SK-N-SH treated with all-trans-retinoic acid at 6 μM for 48 hours (cell line): ENCODE data around the gene FBXL5.

Experiments used
- ATAC-seq: fragments of 200-7000 bp; cut with Tn5 transposase; 3 replicates; pipeline ENCODE4 v1.9.1; 2020; ENCODE audit warnings: mild to moderate bottlenecking, moderate library complexity
- ARNTL ChIP-seq: fragments of 450-650 bp; formaldehyde crosslinking; IDR thresholded peaks from 2 replicates; pipeline ENCODE4 v1.5.0; 2020; ENCODE audit warnings: low read depth, mild to moderate bottlenecking, moderate library complexity, borderline replicate concordance
- BACH2 ChIP-seq: fragments of 250-450 bp; sonication (Bioruptor Pico); IDR thresholded peaks from 2 replicates; pipeline ENCODE4 v1.9.0; 2021; ENCODE audit warnings: mild to moderate bottlenecking, borderline replicate concordance
- CREB5 ChIP-seq: fragments of 250-450 bp; sonication (Bioruptor Pico); IDR thresholded peaks from 2 replicates; pipeline ENCODE4 v1.5.1; 2020; ENCODE audit warnings: low read depth, mild to moderate bottlenecking, moderate library complexity
- CSDC2 ChIP-seq: fragments of 250-450 bp; sonication (Bioruptor Pico); IDR thresholded peaks from 2 replicates; pipeline ENCODE4 v1.5.0; 2020; ENCODE audit warnings: mild to moderate bottlenecking, moderate library complexity
- ESRRG ChIP-seq: fragments of 250-450 bp; sonication (Bioruptor Pico); IDR thresholded peaks from 2 replicates; pipeline ENCODE4 v1.6.1; 2021; ENCODE audit warnings: mild to moderate bottlenecking
- GLIS3 ChIP-seq: fragments of 250-450 bp; sonication (Bioruptor Pico); IDR thresholded peaks from 2 replicates; pipeline ENCODE4 v1.5.0; 2020; ENCODE audit warnings: mild to moderate bottlenecking, moderate library complexity
- OSR1 ChIP-seq: fragments of 250-450 bp; sonication (Bioruptor Pico); IDR thresholded peaks from 2 replicates; pipeline ENCODE4 v1.8.0; 2022; ENCODE audit warnings: moderate library complexity, mild to moderate bottlenecking, inconsistent platforms
- PATZ1 ChIP-seq: fragments of 250-450 bp; sonication (Bioruptor Pico); IDR thresholded peaks from 2 replicates; pipeline ENCODE4 v1.8.0; 2020; ENCODE audit warnings: mild to moderate bottlenecking, moderate library complexity, borderline replicate concordance
- POU6F1 ChIP-seq: fragments of 250-450 bp; sonication (Bioruptor Pico); IDR thresholded peaks from 2 replicates; pipeline ENCODE4 v1.8.0; 2021; ENCODE audit warnings: low read depth, mild to moderate bottlenecking, moderate library complexity, borderline replicate concordance
- RARB ChIP-seq: fragments of 250-450 bp; sonication (Bioruptor Pico); IDR thresholded peaks from 2 replicates; pipeline ENCODE4 v1.8.0; 2021; ENCODE audit warnings: mild to moderate bottlenecking, moderate library complexity
- TCF4 ChIP-seq: fragments of 250-450 bp; sonication (Bioruptor Pico); IDR thresholded peaks from 2 replicates; pipeline ENCODE4 v1.8.0; 2021; ENCODE audit warnings: mild to moderate bottlenecking, moderate library complexity, borderline replicate concordance
- TOX ChIP-seq: fragments of 250-450 bp; sonication (Bioruptor Pico); IDR thresholded peaks from 2 replicates; pipeline ENCODE4 v1.8.0; 2021; ENCODE audit warnings: mild to moderate bottlenecking, moderate library complexity, borderline replicate concordance
- TSHZ2 ChIP-seq: fragments of 250-450 bp; sonication (Bioruptor Pico); IDR thresholded peaks from 2 replicates; pipeline ENCODE4 v1.5.0; 2020; ENCODE audit warnings: mild to moderate bottlenecking, moderate library complexity
- ZC3H10 ChIP-seq: fragments of 250-450 bp; sonication (Bioruptor Pico); IDR thresholded peaks from 2 replicates; pipeline ENCODE4 v1.5.1; 2021; ENCODE audit warnings: mild to moderate bottlenecking, moderate library complexity
- ZFP3 ChIP-seq: fragments of 250-450 bp; sonication (Bioruptor Pico); IDR thresholded peaks from 2 replicates; pipeline ENCODE4 v1.5.0; 2020; ENCODE audit warnings: mild to moderate bottlenecking, moderate library complexity
- ZFP30 ChIP-seq: fragments of 450-650 bp; formaldehyde crosslinking; IDR thresholded peaks from 2 replicates; pipeline ENCODE4 v1.5.0; 2022; ENCODE audit warnings: mild to moderate bottlenecking, moderate library complexity
- ZNF565 ChIP-seq: fragments of 450-650 bp; formaldehyde crosslinking; conservative IDR thresholded peaks from 2 replicates; pipeline ENCODE4 v1.5.0; 2020; ENCODE audit warnings: low read depth, mild to moderate bottlenecking, moderate library complexity
- ZNF70 ChIP-seq: fragments of 450-650 bp; formaldehyde crosslinking; IDR thresholded peaks from 2 replicates; pipeline ENCODE4 v1.5.0; 2020; ENCODE audit warnings: mild to moderate bottlenecking, moderate library complexity
- ZNF8 ChIP-seq: fragments of 450-650 bp; formaldehyde crosslinking; IDR thresholded peaks from 2 replicates; pipeline ENCODE4 v1.5.0; 2020; ENCODE audit warnings: mild to moderate bottlenecking, moderate library complexity

FBXL5 gene

GRCh38 chr4:15649914-15650545, 5.1 kb downstream of the FBXL5 start (continued):
- no peak for TF ChIP-seq POU6F1 (CRISPR knock-in tag)
- TF ChIP-seq OSR1, result no peak
- no peak for TF ChIP-seq PATZ1 (CRISPR knock-in tag)

GRCh38 chr4:15648600-15648999, 6.6 kb downstream of the FBXL5 start:
- no peak for ATAC-seq
- TF ChIP-seq PATZ1 (CRISPR knock-in tag), result no peak

- TF ChIP-seq ZC3H10, result no peak
- TF ChIP-seq ZFP30 (CRISPR knock-in tag), result no peak
- no peak for TF ChIP-seq TCF4
- TF ChIP-seq ARNTL (CRISPR knock-in tag), result no peak
- no peak for TF ChIP-seq ESRRG (CRISPR knock-in tag)
- no peak for TF ChIP-seq POU6F1 (CRISPR knock-in tag)
- TF ChIP-seq TSHZ2 (CRISPR knock-in tag), result no peak
- TF ChIP-seq ZNF565 (CRISPR knock-in tag), result no peak
- no peak for TF ChIP-seq CSDC2 (CRISPR knock-in tag)
- TF ChIP-seq GLIS3 (CRISPR knock-in tag), result no peak
- TF ChIP-seq BACH2, result no peak
- TF ChIP-seq TOX, result no peak
- no peak for TF ChIP-seq CREB5
- no peak for TF ChIP-seq ZNF70
- TF ChIP-seq ZFP3 (CRISPR knock-in tag), result no peak
- no peak for TF ChIP-seq ZNF8 (CRISPR knock-in tag)
- no peak for TF ChIP-seq RARB (CRISPR knock-in tag)
- no peak for TF ChIP-seq OSR1
- ATAC-seq, result no peak
Observed at GRCh38 chr4:15638418-15638817, 16.7 kb downstream of the FBXL5 start.
